Panc1 (cell line): ENCODE measurements around the gene LRRIQ1. TPM values are rescaled to one million over a fixed set of nuclear protein-coding genes. Genes with fewer than 3 reads are reported as not detected.

Experiments used
- ATAC-seq: fragments of 200-7000 bp; cut with Tn5 transposase; 2 replicates; pipeline ENCODE4 v1.9.1; 2020; ENCODE audit warnings: mild to moderate bottlenecking, moderate library complexity
- BruUV-seq: library from RNA; stranded (reverse); fragments of 400-500 nt; replicated peaks from 2 replicates; lab custom pipeline; 2021; lab: Mats Ljungman, UMichigan
- CTCF ChIA-PET: fragments of 300-600 bp; sonication (Branson Sonifier 250); formaldehyde crosslinking; loops from one replicate; lab custom pipeline; 2022; ENCODE audit warnings: antibody characterized with exemption; lab: Charles Lee
- POLR2A ChIA-PET: fragments of 300-600 bp; sonication (Branson Sonifier 250); formaldehyde crosslinking; loops from one replicate; lab custom pipeline; 2022; ENCODE audit warnings: antibody characterized with exemption; lab: Charles Lee
- DNase-seq: peaks from one replicate; pipeline ENCODE4 v3.0.0-alpha.2; 2010; ENCODE audit warnings: low read depth, low spot score
- H3K27ac ChIP-seq: 2 replicates; pipeline ENCODE4 v1.5.1; 2011; ENCODE audit warnings: mild to moderate bottlenecking, low read length, inconsistent platforms
- H3K27me3 ChIP-seq: fragments of 200-500 bp; sonication (Bioruptor generic); 2 replicates; pipeline ENCODE4 v1.6.0; 2014; ENCODE audit warnings: low read length, inconsistent platforms; ENCODE audit not compliant: control insufficient read depth, insufficient read depth
- H3K36me3 ChIP-seq: fragments of 200-500 bp; sonication (Bioruptor generic); 2 replicates; pipeline ENCODE4 v1.5.1; 2014; ENCODE audit warnings: inconsistent platforms, mild to moderate bottlenecking, low read length, moderate library complexity; ENCODE audit not compliant: control insufficient read depth, insufficient read depth
- H3K4me1 ChIP-seq: 2 replicates; pipeline ENCODE4 v1.5.1; 2011; ENCODE audit warnings: inconsistent platforms, mild to moderate bottlenecking, low read length, moderate library complexity; ENCODE audit not compliant: control insufficient read depth, insufficient read depth
- H3K4me3 ChIP-seq, 2 experiments: 2 replicates each; pipeline ENCODE4 v1.5.1; 2011 to 2012; ENCODE audit warnings: low read depth in 2 of 2, low read length in 2 of 2, mild to moderate bottlenecking in 2 of 2, inconsistent platforms in 1 of 2, moderate library complexity in 1 of 2
- H3K9me3 ChIP-seq: fragments of 200-500 bp; sonication (Bioruptor generic); 2 replicates; pipeline ENCODE4 v1.5.1; 2014; ENCODE audit warnings: low read depth, mild to moderate bottlenecking, inconsistent platforms, low read length, moderate library complexity; ENCODE audit not compliant: control insufficient read depth, insufficient read depth
- POLR2AphosphoS5 ChIP-seq: IDR thresholded peaks from 2 replicates; pipeline ENCODE4 v1.6.1; 2012; ENCODE audit warnings: mild to moderate bottlenecking, low read depth, low read length, moderate library complexity
- SIN3A ChIP-seq: IDR thresholded peaks from 2 replicates; pipeline ENCODE4 v1.6.1; 2012; ENCODE audit warnings: low read depth, mild to moderate bottlenecking, low read length, moderate library complexity, borderline replicate concordance; ENCODE audit not compliant: insufficient read depth
- TCF7L2 ChIP-seq: IDR thresholded peaks from 2 replicates; pipeline ENCODE4 v1.6.1; 2011; ENCODE audit warnings: mild to moderate bottlenecking, low read depth, low read length, inconsistent platforms
- in situ Hi-C: cut with HindIII; loops from 2 replicates; pipeline ENCODE4 v1.10.0; 2016; ENCODE audit warnings: low sequenced_read_pairs, low pct_unique_long_range_greater_than_20kb
- intact Hi-C: fragments of 100-400 bp; cut with micrococcal nuclease; formaldehyde crosslinking; loops from one replicate; pipeline ENCODE4 v1.10.0; 2022; ENCODE audit not compliant: unreplicated experiment
- total RNA-seq: library from RNA; stranded (reverse); gene quantifications from one replicate; pipeline ENCODE4 v1.2.1, GENCODE V29; 2021; ENCODE audit not compliant: unreplicated experiment
- TF ChIP-seq, protein P1 (sequence below), 2 experiments: IDR thresholded peaks; 2 replicates each; pipeline ENCODE4 v1.6.1; 2011 to 2012; ENCODE audit warnings: low read depth in 2 of 2, control low read depth in 1 of 2, low read length in 1 of 2, mild to moderate bottlenecking in 1 of 2, moderate library complexity in 1 of 2; ENCODE audit not compliant: insufficient read depth in 1 of 2
- TF ChIP-seq, protein P2 (sequence below): fragments of 450-650 bp; IDR thresholded peaks from 2 replicates; pipeline ENCODE4 v1.5.1; 2017; ENCODE audit warnings: mild to moderate bottlenecking

LRRIQ1 gene
- total RNA-seq, 1 experiment from 2014 or later = 0.15 TPM

- Histone ChIP-seq H3K27ac (no peak overlapping the region), H3K36me3 (no peaks in the 10 kb centered on the region), H3K4me1 (no peaks in the 10 kb centered on the region), H3K9me3 (no peaks in the 10 kb centered on the region), H3K4me3 (no peak overlapping the region), H3K27me3 (no peaks in the 10 kb centered on the region)
- in situ Hi-C loops (no loop called here), intact Hi-C loops (no loop called here)
- no peak for DNase-seq
- BruUV-seq = no TSS peak
- TF ChIP-seq POLR2AphosphoS5 = no peak
- no peak for TF ChIP-seq SIN3A
- TF ChIP-seq, protein P1, sequence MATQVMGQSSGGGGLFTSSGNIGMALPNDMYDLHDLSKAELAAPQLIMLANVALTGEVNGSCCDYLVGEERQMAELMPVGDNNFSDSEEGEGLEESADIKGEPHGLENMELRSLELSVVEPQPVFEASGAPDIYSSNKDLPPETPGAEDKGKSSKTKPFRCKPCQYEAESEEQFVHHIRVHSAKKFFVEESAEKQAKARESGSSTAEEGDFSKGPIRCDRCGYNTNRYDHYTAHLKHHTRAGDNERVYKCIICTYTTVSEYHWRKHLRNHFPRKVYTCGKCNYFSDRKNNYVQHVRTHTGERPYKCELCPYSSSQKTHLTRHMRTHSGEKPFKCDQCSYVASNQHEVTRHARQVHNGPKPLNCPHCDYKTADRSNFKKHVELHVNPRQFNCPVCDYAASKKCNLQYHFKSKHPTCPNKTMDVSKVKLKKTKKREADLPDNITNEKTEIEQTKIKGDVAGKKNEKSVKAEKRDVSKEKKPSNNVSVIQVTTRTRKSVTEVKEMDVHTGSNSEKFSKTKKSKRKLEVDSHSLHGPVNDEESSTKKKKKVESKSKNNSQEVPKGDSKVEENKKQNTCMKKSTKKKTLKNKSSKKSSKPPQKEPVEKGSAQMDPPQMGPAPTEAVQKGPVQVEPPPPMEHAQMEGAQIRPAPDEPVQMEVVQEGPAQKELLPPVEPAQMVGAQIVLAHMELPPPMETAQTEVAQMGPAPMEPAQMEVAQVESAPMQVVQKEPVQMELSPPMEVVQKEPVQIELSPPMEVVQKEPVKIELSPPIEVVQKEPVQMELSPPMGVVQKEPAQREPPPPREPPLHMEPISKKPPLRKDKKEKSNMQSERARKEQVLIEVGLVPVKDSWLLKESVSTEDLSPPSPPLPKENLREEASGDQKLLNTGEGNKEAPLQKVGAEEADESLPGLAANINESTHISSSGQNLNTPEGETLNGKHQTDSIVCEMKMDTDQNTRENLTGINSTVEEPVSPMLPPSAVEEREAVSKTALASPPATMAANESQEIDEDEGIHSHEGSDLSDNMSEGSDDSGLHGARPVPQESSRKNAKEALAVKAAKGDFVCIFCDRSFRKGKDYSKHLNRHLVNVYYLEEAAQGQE (IDR thresholded peaks at IDR 0.05; ENCODE audit: insufficient read depth in 1 of 2, low read depth in 2 of 2, low read length in 1 of 2) = no peak
- TF ChIP-seq, protein P2, sequence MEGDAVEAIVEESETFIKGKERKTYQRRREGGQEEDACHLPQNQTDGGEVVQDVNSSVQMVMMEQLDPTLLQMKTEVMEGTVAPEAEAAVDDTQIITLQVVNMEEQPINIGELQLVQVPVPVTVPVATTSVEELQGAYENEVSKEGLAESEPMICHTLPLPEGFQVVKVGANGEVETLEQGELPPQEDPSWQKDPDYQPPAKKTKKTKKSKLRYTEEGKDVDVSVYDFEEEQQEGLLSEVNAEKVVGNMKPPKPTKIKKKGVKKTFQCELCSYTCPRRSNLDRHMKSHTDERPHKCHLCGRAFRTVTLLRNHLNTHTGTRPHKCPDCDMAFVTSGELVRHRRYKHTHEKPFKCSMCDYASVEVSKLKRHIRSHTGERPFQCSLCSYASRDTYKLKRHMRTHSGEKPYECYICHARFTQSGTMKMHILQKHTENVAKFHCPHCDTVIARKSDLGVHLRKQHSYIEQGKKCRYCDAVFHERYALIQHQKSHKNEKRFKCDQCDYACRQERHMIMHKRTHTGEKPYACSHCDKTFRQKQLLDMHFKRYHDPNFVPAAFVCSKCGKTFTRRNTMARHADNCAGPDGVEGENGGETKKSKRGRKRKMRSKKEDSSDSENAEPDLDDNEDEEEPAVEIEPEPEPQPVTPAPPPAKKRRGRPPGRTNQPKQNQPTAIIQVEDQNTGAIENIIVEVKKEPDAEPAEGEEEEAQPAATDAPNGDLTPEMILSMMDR = no peak
- TF ChIP-seq TCF7L2 = no peak
- ATAC-seq = no peak
- ChIA-PET POLR2A (no interaction called here), CTCF (no interaction called here)
Observed at GRCh38 chr12:85163752-85164321, 127.7 kb downstream of the LRRIQ1 start.

GRCh38 chr12:85179680-85180270 lies 143.6 kb downstream of the LRRIQ1 start:
- Histone ChIP-seq H3K27me3 (no peaks in the 10 kb centered on the region), H3K27ac (no peak overlapping the region), H3K4me1 (no peaks in the 10 kb centered on the region), H3K9me3 (no peaks in the 10 kb centered on the region), H3K4me3 (no peak overlapping the region), H3K36me3 (no peaks in the 10 kb centered on the region)
- ChIA-PET CTCF (no interaction called here), POLR2A (no interaction called here)
- no peak for DNase-seq
- intact Hi-C loops = no loop called here
- in situ Hi-C loops = no loop called here
- TF ChIP-seq SIN3A (no peak), TCF7L2 (no peak), POLR2AphosphoS5 (no peak)
- TF ChIP-seq, protein P1 (IDR thresholded peaks at IDR 0.05; ENCODE audit: insufficient read depth in 1 of 2, low read depth in 2 of 2, low read length in 1 of 2) = no peak
- TF ChIP-seq, protein P2 = no peak
- no peak for ATAC-seq
- no TSS peak for BruUV-seq
